Measurements from ENCODE around the gene RBMS3.
"Not testable (repeated sequence)": the region's sequence is repeated elsewhere in the genome, so short reads cannot be mapped to it uniquely, and the experiment has no call there.

Gene RBMS3

GRCh38 chr3:29775340-29775739 lies 494.5 kb downstream of the RBMS3 start:
- no peak for DNase-seq (ENCODE audit: low spot score)

- no peak for DNase-seq (ENCODE audit: low spot score)
These were observed 497.0 kb downstream of the RBMS3 start for GRCh38 chr3:29777869-29778268.

- no peak for DNase-seq (ENCODE audit: low spot score)
These were observed 508.8 kb downstream of the RBMS3 start for GRCh38 chr3:29789686-29790085.

- DNase-seq (ENCODE audit: low spot score) = no peak
These were observed 515.9 kb downstream of the RBMS3 start for GRCh38 chr3:29796808-29797207.

- DNase-seq (ENCODE audit: low spot score) = no peak
These were observed 521.2 kb downstream of the RBMS3 start for GRCh38 chr3:29802057-29802456.

GRCh38 chr3:29804044-29804443 lies 523.2 kb downstream of the RBMS3 start:
- no peak for DNase-seq (ENCODE audit: low spot score)

GRCh38 chr3:29805757-29806156 lies 524.9 kb downstream of the RBMS3 start:
- no peak for DNase-seq (ENCODE audit: low spot score)

- not testable (repeated sequence) for DNase-seq (ENCODE audit: low spot score)
These were observed 527.5 kb downstream of the RBMS3 start for GRCh38 chr3:29808324-29808723.

- peak; percentile 12 for DNase-seq (ENCODE audit: low spot score)
These were observed 541.2 kb downstream of the RBMS3 start for GRCh38 chr3:29822071-29822470.

GRCh38 chr3:29823233-29823632 lies 542.4 kb downstream of the RBMS3 start:
- DNase-seq (ENCODE audit: low spot score) = no peak

- DNase-seq (ENCODE audit: low spot score) = no peak
These were observed 545.8 kb downstream of the RBMS3 start for GRCh38 chr3:29826712-29827111.

GRCh38 chr3:29827756-29828155 lies 546.9 kb downstream of the RBMS3 start:
- DNase-seq (ENCODE audit: low spot score) = no peak

GRCh38 chr3:29829340-29829739 lies 548.5 kb downstream of the RBMS3 start:
- DNase-seq (ENCODE audit: low spot score) = no peak

GRCh38 chr3:29850641-29851040 lies 569.8 kb downstream of the RBMS3 start:
- no peak for DNase-seq (ENCODE audit: low spot score)

GRCh38 chr3:29852767-29853166 lies 571.9 kb downstream of the RBMS3 start:
- DNase-seq (ENCODE audit: low spot score) = no peak

- DNase-seq (ENCODE audit: low spot score) = no peak
These were observed 573.0 kb downstream of the RBMS3 start for GRCh38 chr3:29853841-29854397.

- no peak for DNase-seq (ENCODE audit: low spot score)
These were observed 574.0 kb downstream of the RBMS3 start for GRCh38 chr3:29854821-29855220.

- DNase-seq (ENCODE audit: low spot score) = no peak
These were observed 578.9 kb downstream of the RBMS3 start for GRCh38 chr3:29859726-29860270.

- DNase-seq (ENCODE audit: low spot score) = no peak
These were observed 583.9 kb downstream of the RBMS3 start for GRCh38 chr3:29864809-29865208.

- no peak for DNase-seq (ENCODE audit: low spot score)
These were observed 587.8 kb downstream of the RBMS3 start for GRCh38 chr3:29868543-29869101.

GRCh38 chr3:29870136-29870535 lies 589.3 kb downstream of the RBMS3 start:
- no peak for DNase-seq (ENCODE audit: low spot score)

- DNase-seq (ENCODE audit: low spot score) = no peak
These were observed 590.2 kb downstream of the RBMS3 start for GRCh38 chr3:29871087-29871486.

GRCh38 chr3:29880809-29881208 lies 599.9 kb downstream of the RBMS3 start:
- DNase-seq (ENCODE audit: low spot score) = no peak

- no peak for DNase-seq (ENCODE audit: low spot score)
These were observed 606.6 kb downstream of the RBMS3 start for GRCh38 chr3:29887451-29887850.

Measured in hepatic stellate cell (primary cell).